HepG2 (cell line): ENCODE results near the gene LYPD6. TPM values are rescaled to one million over a fixed set of nuclear protein-coding genes. Genes with fewer than 3 reads are reported as not detected.

ENCODE experiments used
- ATAC-seq: fragments of 200-7000 bp; cut with Tn5 transposase; 3 replicates; pipeline ENCODE4 v1.9.1; 2020; ENCODE audit warnings: mild to moderate bottlenecking, moderate library complexity
- BruUV-seq: library from RNA; stranded (reverse); fragments of 400-500 nt; replicated peaks from 2 replicates; lab custom pipeline; 2021; lab: Mats Ljungman, UMichigan
- CTCF ChIA-PET: fragments of 300-600 bp; formaldehyde crosslinking; extraction: SDS; loops from one replicate; lab custom pipeline; 2021; ENCODE audit warnings: low total read pairs, inconsistent platforms, low intra/inter-chr PET ratio; lab: Yijun Ruan, JAX
- POLR2A ChIA-PET: fragments of 350-600 bp; sonication (Branson Sonifier 250); formaldehyde crosslinking; loops from one replicate; lab custom pipeline; 2020; ENCODE audit warnings: antibody characterized with exemption, inconsistent platforms; lab: Yijun Ruan, JAX
- DNase-seq: peaks from one replicate; pipeline ENCODE4 v3.0.0-alpha.2; 2015; ENCODE audit warnings: low spot score
- FAIRE-seq: peaks from 3 replicates; lab custom pipeline; 2011; peaks lifted over from hg19 to GRCh38; lab: Jason Lieb, UNC
- H2AFZ ChIP-seq: one replicate; pipeline ENCODE4 v1.6.1; 2011; ENCODE audit warnings: low read length, inconsistent platforms
- H3K27ac ChIP-seq: fragments of 300-600 bp; 3 replicates; pipeline ENCODE4 v1.8.0; 2011; ENCODE audit warnings: mixed run types, mild to moderate bottlenecking, mixed read lengths, low read length, inconsistent platforms; ENCODE audit not compliant: insufficient read depth; ENCODE audit errors: extremely low read length
- H3K27me3 ChIP-seq, 2 experiments: fragments of 200-600 bp in 1 of 2; 2 replicates in 1 of 2; 3 replicates in 1 of 2; pipeline versions ENCODE4 v1.6.0 to v1.8.0; 2011; ENCODE audit warnings: low read length in 2 of 2, mild to moderate bottlenecking in 2 of 2, moderate library complexity in 2 of 2, inconsistent platforms in 1 of 2; ENCODE audit not compliant: insufficient read depth in 2 of 2, control insufficient read depth in 1 of 2
- H3K36me3 ChIP-seq, 2 experiments: fragments of 200-600 bp in 1 of 2; replicated peaks in 1 of 2; 2 replicates in 1 of 2; 3 replicates in 1 of 2; pipeline versions ENCODE4 v1.5.1 to v1.8.0; 2011; ENCODE audit warnings: low read length in 2 of 2, inconsistent platforms in 1 of 2; ENCODE audit not compliant: insufficient read depth in 2 of 2, control insufficient read depth in 1 of 2
- H3K4me1 ChIP-seq: 2 replicates; pipeline ENCODE4 v1.5.1; 2012; ENCODE audit warnings: low read length, inconsistent platforms; ENCODE audit not compliant: insufficient read depth
- H3K4me2 ChIP-seq: 2 replicates; pipeline ENCODE4 v1.6.0; 2011; ENCODE audit warnings: low read depth, low read length, inconsistent platforms
- H3K4me3 ChIP-seq, 3 experiments: fragments of 200-600 bp in 1 of 3; sonication (generic), shearing (Covaris generic) in 1 of 3; replicated peaks in 1 of 3; 2 replicates each; pipeline ENCODE4 v1.5.1; 2011 to 2016; ENCODE audit warnings: low read length in 3 of 3, inconsistent platforms in 2 of 3, low read depth in 2 of 3, mild to moderate bottlenecking in 2 of 3, control low read depth in 1 of 3, mixed read lengths in 1 of 3; ENCODE audit not compliant: insufficient read depth in 1 of 3
- H3K79me2 ChIP-seq: one replicate; pipeline ENCODE4 v1.6.1; 2011; ENCODE audit warnings: low read length, inconsistent platforms; ENCODE audit not compliant: insufficient read depth
- H3K9ac ChIP-seq: 2 replicates; pipeline ENCODE4 v1.6.0; 2011; ENCODE audit warnings: mild to moderate bottlenecking, low read depth, low read length, inconsistent platforms; ENCODE audit not compliant: insufficient read depth
- H3K9me3 ChIP-seq: 2 replicates; pipeline ENCODE4 v1.5.1; 2012; ENCODE audit warnings: mild to moderate bottlenecking, low read length
- H4K20me1 ChIP-seq: 2 replicates; pipeline ENCODE4 v1.6.0; 2011; ENCODE audit warnings: inconsistent platforms, mild to moderate bottlenecking, low read length, moderate library complexity; ENCODE audit not compliant: insufficient read depth
- CCAR2 ChIP-seq: fragments of 200-400 bp; formaldehyde crosslinking; optimal IDR thresholded peaks from 2 replicates; pipeline ENCODE3; 2018; ENCODE audit warnings: low read depth, mild to moderate bottlenecking, low read length, moderate library complexity
- CEBPZ ChIP-seq: IDR thresholded peaks from 2 replicates; pipeline ENCODE4 v1.6.1; 2012; ENCODE audit warnings: low read length, improper control_type of control experiment
- CTCF ChIP-seq: sonication (generic); formaldehyde crosslinking; IDR thresholded peaks from 2 replicates; pipeline ENCODE4 v1.5.0; 2020; ENCODE audit warnings: mild to moderate bottlenecking, missing genetic modification reagents, moderate library complexity
- EZH2 ChIP-seq: conservative IDR thresholded peaks from 2 replicates; pipeline ENCODE4 v1.6.1; 2012; ENCODE audit warnings: mild to moderate bottlenecking, low read depth, low read length, moderate library complexity
- PHB2 ChIP-seq: fragments of 450-650 bp; IDR thresholded peaks from 2 replicates; pipeline ENCODE4 v1.6.1; 2018; ENCODE audit not compliant: partially characterized antibody
- SMC3 ChIP-seq: IDR thresholded peaks from 2 replicates; pipeline ENCODE4 v1.6.1; 2011; ENCODE audit warnings: low read length, improper control_type of control experiment
- TFDP1 ChIP-seq: IDR thresholded peaks from 2 replicates; pipeline ENCODE4 v1.6.1; 2016; ENCODE audit warnings: missing compliant biosample characterization, missing genetic modification reagents, borderline replicate concordance
- ZBTB14 ChIP-seq: sonication (generic); formaldehyde crosslinking; IDR thresholded peaks from 2 replicates; pipeline ENCODE4 v1.4.0; 2020; ENCODE audit warnings: missing genetic modification reagents
- ZBTB46 ChIP-seq: sonication (generic); formaldehyde crosslinking; IDR thresholded peaks from 2 replicates; pipeline ENCODE4 v1.4.0; 2020; ENCODE audit warnings: mild to moderate bottlenecking, missing genetic modification reagents, borderline replicate concordance
- ZNF3 ChIP-seq: IDR thresholded peaks from 2 replicates; pipeline ENCODE4 v1.7.0; 2017; ENCODE audit warnings: inconsistent platforms
- ZNF639 ChIP-seq: conservative IDR thresholded peaks from 2 replicates; pipeline ENCODE4 v1.6.1; 2018; ENCODE audit warnings: missing genetic modification reagents
- ZNF674 ChIP-seq: sonication (generic); formaldehyde crosslinking; IDR thresholded peaks from 2 replicates; pipeline ENCODE4 v1.5.0; 2020; ENCODE audit warnings: low read depth, mild to moderate bottlenecking, missing genetic modification reagents
- ZNF720 ChIP-seq: sonication (generic); formaldehyde crosslinking; IDR thresholded peaks from 2 replicates; pipeline ENCODE4 v1.4.0; 2020; ENCODE audit warnings: missing genetic modification reagents
- WGBS: methylation state at CpG from one replicate; pipeline ENCODE4 v1.1.6; 2017; ENCODE audit warnings: low lambda C conversion rate; 5-methylcytosine and 5-hydroxymethylcytosine counted together
- in situ Hi-C: cut with HindIII; loops from 2 replicates; pipeline ENCODE4 v1.10.0; 2017; ENCODE audit warnings: low pct_unique_long_range_greater_than_20kb; ENCODE audit not compliant: extremely low pct_ligation_motif_present
- intact Hi-C: fragments of 100-400 bp; cut with micrococcal nuclease; formaldehyde crosslinking; loops from one replicate; pipeline ENCODE4 v1.10.0; 2022; ENCODE audit not compliant: unreplicated experiment
- polyA plus RNA-seq, 8 experiments: library from polyadenylated mRNA; depleted of rRNA in 3 of 8; stranded (reverse) in 7 of 8; unstranded in 1 of 8; fragments of >200 nt; fragmentation: Illumina TruSeq in 4 of 8; extraction: Trizol in 4 of 8; gene quantifications; 2 replicates each; pipeline versions ENCODE4 v1.2.1 to v1.2.3, GENCODE V29; 2011 to 2016; ENCODE audit warnings: low read depth in 4 of 8, missing spikeins in 1 of 8, mixed read lengths in 1 of 8; ENCODE audit not compliant: insufficient read depth in 1 of 8
- total RNA-seq, 5 experiments: library from RNA; depleted of rRNA; stranded (reverse); fragments of >200 nt; fragmentation: Illumina TruSeq; extraction: Trizol; gene quantifications; 2 replicates each; pipeline ENCODE4 v1.2.3, GENCODE V29; 2016; ENCODE audit warnings: low read depth in 1 of 5

The LYPD6 gene
- total and polyA plus RNA-seq, 2 of the 13 experiments (the other 11 are each of a cell fraction or from before 2014, with no cell fraction given), result 0.01 to 0.07 TPM

- DNase-seq (peak; percentile 52), ATAC-seq (peak; percentile 99), FAIRE-seq (peak; percentile 87)
- H3K27me3 ChIP-seq, result 0 out of 5 replicates have a peak, but pooled peaks cover 0 to 8% of the 10 kb centered on the region in 2 experiments
- no peaks in the 10 kb centered on the region for H4K20me1 ChIP-seq
- H2AFZ ChIP-seq, result no peak overlapping the region
- in situ Hi-C loops (no loop called here), intact Hi-C loops (no loop called here)
- H3K9ac ChIP-seq, result no peak overlapping the region
- no TSS peak for BruUV-seq
- no peak overlapping the region; the same call in 1 of the 2 replicates for H3K4me2 ChIP-seq
- H3K79me2 ChIP-seq, result no peaks in the 10 kb centered on the region
- ChIA-PET CTCF (interaction anchor here (2.0 kb wide), 1 partner anchor 297 kb away, joined by 9 read pairs; no protein-coding TSS in a partner anchor), POLR2A (no interaction called here)
- 1% methylated on average over 8 of the region's 8 CpGs for WGBS
- no peaks in the 10 kb centered on the region for H3K9me3 ChIP-seq
- H3K4me3 ChIP-seq, result no peak overlapping the region
- no peak overlapping the region for H3K27ac ChIP-seq
- no peaks in the 10 kb centered on the region for H3K4me1 ChIP-seq
- H3K36me3 ChIP-seq, result no peaks in the 10 kb centered on the region
- TF ChIP-seq ZNF720 (CRISPR knock-in tag) (no peak), PHB2 (no peak), SMC3 (peak; percentile 19; the same call in 1 of the 2 replicates), ZNF3 (CRISPR knock-in tag) (no peak), TFDP1 (CRISPR knock-in tag) (no peak), ZBTB14 (CRISPR knock-in tag) (no peak), ZNF674 (CRISPR knock-in tag) (no peak), CEBPZ (no peak), EZH2 (no peak), ZBTB46 (CRISPR knock-in tag) (no peak), CTCF (CRISPR knock-in tag) (peak; percentile 65), ZNF639 (CRISPR knock-in tag) (no peak), CCAR2 (no peak)
Measured at GRCh38 chr2:149313512-149313972, 16.8 kb upstream of the LYPD6 start.
